ENCODE measurements around the gene MEIOB.
"Not testable (repeated sequence)": the region's sequence is repeated elsewhere in the genome, so short reads cannot be mapped to it uniquely, and the experiment has no call there.

MEIOB gene

DNA sequence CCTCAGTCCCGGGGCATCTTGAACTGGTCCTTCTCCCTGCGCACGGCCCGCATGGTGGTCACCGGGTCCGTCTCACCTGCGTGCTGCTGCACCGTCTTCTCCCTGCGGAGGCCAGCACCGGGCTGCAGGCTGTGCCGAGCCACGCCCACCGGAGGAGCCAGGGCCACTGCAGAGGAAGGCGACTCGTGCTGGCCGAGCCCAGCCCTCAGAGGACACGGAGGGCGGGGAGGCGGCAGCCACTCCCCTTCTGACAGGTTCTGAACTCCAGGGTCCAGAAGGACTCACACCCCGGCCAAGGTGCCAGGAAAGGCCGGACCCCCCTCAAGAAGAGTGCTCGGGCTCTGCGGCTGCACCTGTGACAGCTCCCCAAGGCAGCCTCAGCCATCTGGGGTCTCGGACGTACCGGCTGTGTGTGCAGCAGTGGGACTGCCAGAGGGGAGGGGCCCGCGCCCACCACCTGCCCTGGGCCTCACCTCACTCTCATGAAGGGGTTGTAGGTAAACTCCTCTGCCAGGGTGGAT, 62.6 kb downstream of the MEIOB start:
- CTCF ChIA-PET: no interaction called here
- peaks cover 5% of the 10 kb centered on the region for H3K4me1 Mint-ChIP-seq
- no peaks in the 10 kb centered on the region for H3K9me3 Mint-ChIP-seq
- peaks cover 17% of the 10 kb centered on the region for H3K36me3 Mint-ChIP-seq
- no peak overlapping the region for H3K27ac Mint-ChIP-seq
- no peak overlapping the region for H3K4me3 Mint-ChIP-seq
- no peak for DNase-seq
- H3K27me3 Mint-ChIP-seq: no peaks in the 10 kb centered on the region

- no peaks in the 10 kb centered on the region for H3K27me3 Mint-ChIP-seq
- peaks cover 5% of the 10 kb centered on the region for H3K4me1 Mint-ChIP-seq
- H3K9me3 Mint-ChIP-seq: no peaks in the 10 kb centered on the region
- no peak for DNase-seq
- no peak overlapping the region for H3K27ac Mint-ChIP-seq
- H3K36me3 Mint-ChIP-seq: peaks cover 17% of the 10 kb centered on the region
- CTCF ChIA-PET: interaction anchor here (0.6 kb wide), 1 partner anchor 57 kb away, joined by 3 read pairs; no protein-coding TSS in a partner anchor
- H3K4me3 Mint-ChIP-seq: no peak overlapping the region
Observed at GRCh38 chr16:1808691-1809090, 63.3 kb downstream of the MEIOB start.

GRCh38 chr16:1807626-1808025, 64.3 kb downstream of the MEIOB start:
- Mint-ChIP-seq H3K36me3 (peaks cover 13% of the 10 kb centered on the region), H3K4me1 (peaks cover 2% of the 10 kb centered on the region), H3K4me3 (no peak overlapping the region), H3K9me3 (no peaks in the 10 kb centered on the region), H3K27me3 (no peaks in the 10 kb centered on the region), H3K27ac (no peak overlapping the region)
- CTCF ChIA-PET: no interaction called here
- DNase-seq: no peak

DNA sequence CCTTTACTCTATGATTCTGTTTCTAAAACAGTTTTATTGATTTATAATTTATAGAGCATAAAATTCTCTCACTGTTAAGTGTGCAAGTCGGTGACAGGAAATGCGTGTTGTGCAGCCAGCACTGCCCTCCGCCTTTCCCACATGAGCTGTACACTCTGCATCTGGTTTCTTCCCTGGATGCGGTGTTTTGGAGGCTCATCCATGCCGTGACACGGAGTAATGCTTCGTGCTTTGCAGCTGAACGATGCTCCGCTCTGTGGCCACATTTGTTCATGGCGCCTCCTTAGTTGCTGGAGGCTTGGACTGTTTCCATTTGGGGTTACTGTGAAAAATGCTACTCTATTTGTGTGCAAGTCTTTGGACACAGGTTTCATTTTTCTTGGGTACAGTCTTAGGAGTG, 71.3 kb downstream of the MEIOB start:
- Mint-ChIP-seq H3K36me3 (peaks cover 10% of the 10 kb centered on the region), H3K27ac (no peak overlapping the region), H3K27me3 (peaks cover 4% of the 10 kb centered on the region), H3K4me3 (no peak overlapping the region), H3K9me3 (peaks cover 29% of the 10 kb centered on the region), H3K4me1 (no peaks in the 10 kb centered on the region)
- no peak for DNase-seq
- CTCF ChIA-PET: no interaction called here

DNA sequence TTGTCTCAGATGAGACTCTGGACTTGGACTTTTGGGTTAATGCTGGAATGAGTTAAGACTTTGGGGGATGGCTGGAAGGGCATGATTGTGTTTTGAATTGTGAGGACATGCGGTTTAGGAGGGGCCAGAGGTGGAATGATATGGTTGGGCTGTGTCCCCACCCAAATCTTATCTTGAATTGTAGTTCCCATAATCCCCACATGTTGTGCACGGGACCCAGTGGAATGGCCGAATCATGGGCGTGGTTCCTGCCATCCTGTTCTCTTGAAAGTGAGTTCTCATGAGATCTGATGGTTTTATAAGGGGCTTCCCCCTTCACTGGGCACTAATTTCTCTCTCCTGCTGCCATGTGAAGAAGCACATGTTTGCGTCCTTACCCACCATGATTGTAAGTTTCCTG, 72.7 kb downstream of the MEIOB start:
- CTCF ChIA-PET, H3K27ac Mint-ChIP-seq, H3K27me3 Mint-ChIP-seq, H3K4me1 Mint-ChIP-seq, H3K36me3 Mint-ChIP-seq, DNase-seq, H3K4me3 Mint-ChIP-seq: not testable (repeated sequence)
- peaks cover 29% of the 10 kb centered on the region for H3K9me3 Mint-ChIP-seq

DNA sequence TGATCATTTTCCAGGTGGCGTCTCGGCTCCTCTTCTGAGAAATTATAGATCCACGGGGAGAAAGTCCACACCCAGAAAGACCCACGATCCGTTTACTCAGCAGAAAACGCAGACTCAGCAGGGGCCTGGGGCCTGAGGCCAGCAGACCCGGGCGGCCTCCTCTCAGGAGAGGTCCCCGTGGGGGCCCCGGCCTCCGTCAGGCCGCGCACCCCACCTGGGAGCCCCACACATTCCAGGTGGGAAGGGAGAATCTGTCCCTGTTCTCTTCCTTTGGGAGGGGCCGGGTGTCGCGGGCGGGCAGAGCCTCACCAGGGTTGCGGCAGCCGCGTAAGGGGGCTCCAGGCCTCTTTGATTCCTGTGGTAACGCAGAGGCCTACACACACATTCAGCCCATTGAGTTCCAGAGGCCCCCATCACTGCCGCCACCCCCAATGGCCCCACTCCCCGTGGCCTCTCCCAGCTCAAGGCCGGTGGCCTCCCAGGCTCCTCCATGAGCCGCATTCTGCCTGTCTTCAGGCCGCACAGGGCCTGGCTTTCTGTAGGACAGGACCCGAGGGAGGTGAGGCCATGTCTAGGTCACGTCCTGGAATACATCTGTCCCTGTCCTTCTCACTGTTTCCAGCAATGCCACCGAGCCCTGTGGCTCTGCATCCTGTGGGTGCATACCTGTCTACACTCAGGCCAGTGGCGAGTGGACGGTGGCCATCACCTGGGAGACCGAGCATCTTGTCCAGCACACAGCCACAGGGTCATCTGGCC, 76.9 kb downstream of the MEIOB start:
- no peaks in the 10 kb centered on the region for H3K4me1 Mint-ChIP-seq
- no peak overlapping the region for H3K27ac Mint-ChIP-seq
- H3K27me3 Mint-ChIP-seq: peaks cover 4% of the 10 kb centered on the region
- CTCF ChIA-PET: no interaction called here
- no peak for DNase-seq
- H3K36me3 Mint-ChIP-seq: peaks cover 7% of the 10 kb centered on the region
- peaks cover 23% of the 10 kb centered on the region for H3K9me3 Mint-ChIP-seq
- no peak overlapping the region for H3K4me3 Mint-ChIP-seq

GRCh38 chr16:1794221-1794871, 77.6 kb downstream of the MEIOB start:
- CTCF ChIA-PET: no interaction called here
- H3K9me3 Mint-ChIP-seq: peaks cover 17% of the 10 kb centered on the region
- H3K36me3 Mint-ChIP-seq: peaks cover 5% of the 10 kb centered on the region
- no peak overlapping the region for H3K4me3 Mint-ChIP-seq
- H3K27ac Mint-ChIP-seq: no peak overlapping the region
- no peaks in the 10 kb centered on the region for H3K4me1 Mint-ChIP-seq
- H3K27me3 Mint-ChIP-seq: peaks cover 4% of the 10 kb centered on the region
- DNase-seq: no peak

- no peak within 1 kb of the TSS for H3K4me3 Mint-ChIP-seq
- peaks cover 7% of the 10 kb centered on the region for H3K36me3 Mint-ChIP-seq
- H3K4me1 Mint-ChIP-seq: no peaks in the 10 kb centered on the region
- CTCF ChIA-PET: no interaction called here
- no peaks in the 10 kb centered on the region for H3K27me3 Mint-ChIP-seq
- DNase-seq: no peak
- no peak within 1 kb of the TSS for H3K27ac Mint-ChIP-seq
- peaks cover 11% of the 10 kb centered on the region for H3K9me3 Mint-ChIP-seq
Observed at GRCh38 chr16:1793578-1794220, 78.3 kb downstream of the MEIOB start, which contains the start of gene IGFALS. TSS of gene IGFALS (minus strand) at chr16:1793705. CDS start at chr16:1793652, 53 bp downstream.

- H3K9me3 Mint-ChIP-seq: peaks cover 7% of the 10 kb centered on the region
- H3K27ac Mint-ChIP-seq: no peak overlapping the region
- no peak for DNase-seq
- no peaks in the 10 kb centered on the region for H3K27me3 Mint-ChIP-seq
- peaks cover 7% of the 10 kb centered on the region for H3K36me3 Mint-ChIP-seq
- no peak overlapping the region for H3K4me3 Mint-ChIP-seq
- H3K4me1 Mint-ChIP-seq: no peaks in the 10 kb centered on the region
- CTCF ChIA-PET: no interaction called here
Observed at GRCh38 chr16:1792836-1793577, 79.0 kb downstream of the MEIOB start.

- peaks cover 2% of the 10 kb centered on the region for H3K9me3 Mint-ChIP-seq
- CTCF ChIA-PET: interaction anchor here (1.1 kb wide), 1 partner anchor 9 kb away, joined by 3 read pairs; the partner anchor contains the start of genes NUBP2 and SPSB3
- H3K4me1 Mint-ChIP-seq: no peaks in the 10 kb centered on the region
- H3K27me3 Mint-ChIP-seq: no peaks in the 10 kb centered on the region
- H3K36me3 Mint-ChIP-seq: peaks cover 5% of the 10 kb centered on the region
- H3K27ac Mint-ChIP-seq: no peak overlapping the region
- DNase-seq: no peak
- no peak overlapping the region for H3K4me3 Mint-ChIP-seq
Observed at GRCh38 chr16:1791943-1792812, 79.8 kb downstream of the MEIOB start.

DNA sequence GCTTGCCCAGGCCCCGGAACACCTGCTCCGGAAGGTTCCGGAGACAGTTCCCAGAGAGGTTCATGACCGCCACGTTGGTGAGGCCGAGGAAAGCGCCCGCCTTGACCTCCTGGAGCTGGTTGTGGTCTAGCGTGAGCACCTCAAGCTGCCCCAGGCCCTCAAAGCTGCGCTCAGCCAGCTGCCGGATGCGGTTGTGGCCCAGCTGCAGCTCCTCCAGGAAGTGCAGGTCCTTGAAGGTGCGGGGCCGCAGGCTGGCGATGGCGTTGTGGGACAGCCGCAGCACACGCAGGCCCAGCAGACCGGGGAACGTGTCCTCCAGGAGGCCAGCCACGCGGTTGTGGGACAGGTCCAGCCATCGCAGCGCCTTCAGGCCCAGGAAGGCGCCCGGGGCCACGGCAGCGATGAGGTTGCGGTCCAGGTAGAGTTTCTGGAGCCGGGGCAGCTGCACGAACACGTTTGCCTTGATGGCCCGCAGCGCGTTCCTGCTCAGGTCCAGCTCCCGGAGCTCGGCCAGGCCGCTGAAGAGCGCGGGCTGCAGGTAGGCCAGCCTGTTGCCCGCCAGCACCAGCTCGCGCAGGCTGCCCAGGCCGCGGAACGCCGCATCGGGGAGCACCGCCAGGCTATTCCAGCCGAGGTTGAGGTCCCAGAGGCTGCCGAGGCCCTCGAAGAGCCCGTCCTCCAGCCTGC, 80.6 kb downstream of the MEIOB start:
- Mint-ChIP-seq H3K9me3 (no peaks in the 10 kb centered on the region), H3K4me1 (no peaks in the 10 kb centered on the region), H3K36me3 (peaks cover 5% of the 10 kb centered on the region), H3K27me3 (no peaks in the 10 kb centered on the region), H3K4me3 (no peak overlapping the region), H3K27ac (no peak overlapping the region)
- CTCF ChIA-PET: interaction anchor here (1.1 kb wide), 1 partner anchor 9 kb away, joined by 3 read pairs; the partner anchor contains the start of genes NUBP2 and SPSB3
- DNase-seq: no peak

DNA sequence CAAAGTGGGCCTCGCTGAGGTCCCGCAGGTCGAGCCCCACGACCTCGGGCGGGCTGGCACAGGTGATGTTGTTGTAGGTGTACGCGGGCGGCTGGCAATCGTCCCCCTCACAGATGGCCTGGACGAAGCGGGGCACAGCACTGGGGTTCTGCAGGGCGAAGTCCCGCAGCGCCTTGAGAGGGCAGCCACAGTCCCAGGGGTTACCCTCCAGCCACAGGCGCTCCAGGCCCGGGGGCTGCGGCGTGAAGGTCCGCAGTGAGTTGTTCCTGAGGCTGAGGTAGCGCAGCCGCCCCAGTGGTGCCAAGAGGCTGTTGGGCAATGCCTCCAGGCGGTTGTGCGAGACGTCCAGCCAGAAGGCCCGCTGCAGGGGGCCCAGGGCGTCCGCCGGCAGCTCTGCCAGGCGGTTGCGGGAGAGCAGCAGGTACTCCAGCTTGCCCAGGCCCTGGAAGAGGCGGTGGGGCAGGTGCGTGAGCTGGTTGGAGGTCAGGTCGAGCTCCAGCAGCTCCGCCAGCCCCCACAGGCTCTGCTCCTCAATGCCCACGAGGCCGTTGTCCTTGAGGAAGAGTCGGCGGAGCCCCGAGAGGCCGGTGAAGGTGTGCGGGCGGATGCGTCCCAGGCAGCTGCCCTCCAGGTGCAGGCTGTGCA, 81.2 kb downstream of the MEIOB start:
- peaks cover 5% of the 10 kb centered on the region for H3K36me3 Mint-ChIP-seq
- H3K4me1 Mint-ChIP-seq: no peaks in the 10 kb centered on the region
- no peaks in the 10 kb centered on the region for H3K27me3 Mint-ChIP-seq
- H3K27ac Mint-ChIP-seq: no peak overlapping the region
- DNase-seq: no peak
- CTCF ChIA-PET: no interaction called here
- H3K4me3 Mint-ChIP-seq: no peak overlapping the region
- H3K9me3 Mint-ChIP-seq: no peaks in the 10 kb centered on the region

- CTCF ChIA-PET: no interaction called here
- H3K4me3 Mint-ChIP-seq: no peak overlapping the region
- H3K36me3 Mint-ChIP-seq: peaks cover 5% of the 10 kb centered on the region
- H3K9me3 Mint-ChIP-seq: no peaks in the 10 kb centered on the region
- DNase-seq: no peak
- H3K27ac Mint-ChIP-seq: no peak overlapping the region
- H3K27me3 Mint-ChIP-seq: no peaks in the 10 kb centered on the region
- no peaks in the 10 kb centered on the region for H3K4me1 Mint-ChIP-seq
Observed at GRCh38 chr16:1790261-1790610, 81.7 kb downstream of the MEIOB start.

Data from activated naive CD4-positive, alpha-beta T cell treated with anti-CD3 and anti-CD28 coated beads, Interleukin-2, amount 10 ng/mL, durations not matched to agents 7 days and 5 days (primary cell).